Natural killer cell (primary cell): ENCODE measurements around the gene PRELP. TPM values are rescaled to one million over a fixed set of nuclear protein-coding genes. Genes with fewer than 3 reads are reported as not detected.

ENCODE experiments used
- ATAC-seq, 3 donors: fragments of 150-1000 bp in 2 of 3; fragments of 200-7000 bp in 1 of 3; cut with Tn5 transposase; 1 replicate in 1 of 3; 2 replicates in 2 of 3; pipeline ENCODE4 v1.10.0; 2021; ENCODE audit warnings: mild to moderate bottlenecking in 2 of 3, moderate library complexity in 2 of 3
- DNase-seq, 2 donors: peaks; one replicate each; pipeline versions ENCODE4 v3.0.0 to v3.0.0-alpha.2; 2013 to 2021; ENCODE audit warnings: mixed read lengths in 1 of 2
- H3K27ac ChIP-seq: one replicate; pipeline ENCODE4 v1.5.1; 2013; ENCODE audit warnings: mild to moderate bottlenecking, low read length
- H3K27me3 ChIP-seq: one replicate; pipeline ENCODE4 v1.6.1; 2013; ENCODE audit warnings: low read length; ENCODE audit not compliant: control insufficient read depth, insufficient read depth
- H3K36me3 ChIP-seq: one replicate; pipeline ENCODE4 v1.6.1; 2013; ENCODE audit warnings: low read length; ENCODE audit not compliant: control insufficient read depth, insufficient read depth
- H3K4me1 ChIP-seq: one replicate; pipeline ENCODE4 v1.6.1; 2013; ENCODE audit warnings: low read length; ENCODE audit not compliant: control insufficient read depth, insufficient read depth
- H3K4me3 ChIP-seq: one replicate; pipeline ENCODE4 v1.5.1; 2013; ENCODE audit warnings: low read length
- H3K9me3 ChIP-seq: one replicate; pipeline ENCODE4 v1.6.1; 2013; ENCODE audit warnings: low read length; ENCODE audit not compliant: control insufficient read depth, insufficient read depth
- H3K27ac Mint-ChIP-seq, 2 donors: one replicate each; pipeline ENCODE4 v1.8.0; 2022; ENCODE audit warnings: mild to moderate bottlenecking in 2 of 2, mixed read lengths in 2 of 2, moderate library complexity in 1 of 2
- H3K27me3 Mint-ChIP-seq, 2 donors: one replicate each; pipeline ENCODE4 v1.8.0; 2022; ENCODE audit warnings: low read depth in 2 of 2, mixed read lengths in 2 of 2
- H3K36me3 Mint-ChIP-seq: one replicate; pipeline ENCODE4 v1.8.0; 2022; ENCODE audit warnings: mixed read lengths
- H3K4me1 Mint-ChIP-seq, 2 donors: one replicate each; pipeline ENCODE4 v1.8.0; 2022; ENCODE audit warnings: mixed read lengths in 2 of 2
- H3K4me3 Mint-ChIP-seq: one replicate; pipeline ENCODE4 v1.8.0; 2022; ENCODE audit warnings: mild to moderate bottlenecking, moderate library complexity, mixed read lengths
- H3K9me3 Mint-ChIP-seq, 2 donors: one replicate each; pipeline ENCODE4 v1.8.0; 2022; ENCODE audit warnings: mixed read lengths in 2 of 2
- WGBS: methylation state at CpG from one replicate; pipeline ENCODE4 v1.1.7; 2013; ENCODE audit warnings: missing lambda C conversion rate; ENCODE audit not compliant: insufficient coverage; 5-methylcytosine and 5-hydroxymethylcytosine counted together
- intact Hi-C: fragments of 100-400 bp; cut with micrococcal nuclease; formaldehyde crosslinking; loops from one replicate; pipeline ENCODE4 v1.14.2; 2022
- total RNA-seq, 4 donors: library from RNA; stranded (reverse); fragments of 120-200 nt in 1 of 4; gene quantifications; one replicate each; pipeline versions ENCODE4 v1.2.3 to v1.2.4, GENCODE V29; 2013 to 2022
- TF ChIP-seq, protein P1 (sequence below): fragments of 200-600 bp; IDR thresholded peaks from one replicate; pipeline ENCODE4 v1.8.0; 2022; ENCODE audit warnings: antibody characterized with exemption

The PRELP gene
- total RNA-seq, 3 donors from 2014 or later (not counting 1 experiment from before 2014, with no cell fraction given): not detected

- no peak overlapping the region for H3K27ac Mint-ChIP-seq
Measured at GRCh38 chr1:203473781-203474305, 1.8 kb upstream of the PRELP start.

GRCh38 chr1:203476216-203476814 is 709 bp downstream of the PRELP start:
- DNase-seq: no peak
- H3K27ac ChIP-seq: no peak overlapping the region
- H3K27me3 Mint-ChIP-seq: peaks cover 17 to 39% of the 10 kb centered on the region in 2 donors

More at GRCh38 chr1:203473781-203474305, 1.8 kb upstream of the PRELP start:
- 81% methylated on average over 7 of the region's 9 CpGs for WGBS
- no peaks in the 10 kb centered on the region for H3K4me1 Mint-ChIP-seq
- H3K9me3 ChIP-seq: no peaks in the 10 kb centered on the region
- H3K36me3 Mint-ChIP-seq: no peaks in the 10 kb centered on the region
- H3K27me3 ChIP-seq: no peaks in the 10 kb centered on the region
- no peaks in the 10 kb centered on the region for H3K36me3 ChIP-seq
- H3K4me1 ChIP-seq: no peaks in the 10 kb centered on the region
- no peak overlapping the region for H3K4me3 ChIP-seq
- peaks cover 14 to 48% of the 10 kb centered on the region in 2 donors for H3K27me3 Mint-ChIP-seq
- ATAC-seq: no peak
- no peak overlapping the region for H3K4me3 Mint-ChIP-seq
- TF ChIP-seq, protein P1, sequence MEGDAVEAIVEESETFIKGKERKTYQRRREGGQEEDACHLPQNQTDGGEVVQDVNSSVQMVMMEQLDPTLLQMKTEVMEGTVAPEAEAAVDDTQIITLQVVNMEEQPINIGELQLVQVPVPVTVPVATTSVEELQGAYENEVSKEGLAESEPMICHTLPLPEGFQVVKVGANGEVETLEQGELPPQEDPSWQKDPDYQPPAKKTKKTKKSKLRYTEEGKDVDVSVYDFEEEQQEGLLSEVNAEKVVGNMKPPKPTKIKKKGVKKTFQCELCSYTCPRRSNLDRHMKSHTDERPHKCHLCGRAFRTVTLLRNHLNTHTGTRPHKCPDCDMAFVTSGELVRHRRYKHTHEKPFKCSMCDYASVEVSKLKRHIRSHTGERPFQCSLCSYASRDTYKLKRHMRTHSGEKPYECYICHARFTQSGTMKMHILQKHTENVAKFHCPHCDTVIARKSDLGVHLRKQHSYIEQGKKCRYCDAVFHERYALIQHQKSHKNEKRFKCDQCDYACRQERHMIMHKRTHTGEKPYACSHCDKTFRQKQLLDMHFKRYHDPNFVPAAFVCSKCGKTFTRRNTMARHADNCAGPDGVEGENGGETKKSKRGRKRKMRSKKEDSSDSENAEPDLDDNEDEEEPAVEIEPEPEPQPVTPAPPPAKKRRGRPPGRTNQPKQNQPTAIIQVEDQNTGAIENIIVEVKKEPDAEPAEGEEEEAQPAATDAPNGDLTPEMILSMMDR: no peak
- no peaks in the 10 kb centered on the region for H3K9me3 Mint-ChIP-seq
- no peak for DNase-seq
- intact Hi-C loops: no loop called here
- H3K27ac ChIP-seq: no peak overlapping the region

DNA sequence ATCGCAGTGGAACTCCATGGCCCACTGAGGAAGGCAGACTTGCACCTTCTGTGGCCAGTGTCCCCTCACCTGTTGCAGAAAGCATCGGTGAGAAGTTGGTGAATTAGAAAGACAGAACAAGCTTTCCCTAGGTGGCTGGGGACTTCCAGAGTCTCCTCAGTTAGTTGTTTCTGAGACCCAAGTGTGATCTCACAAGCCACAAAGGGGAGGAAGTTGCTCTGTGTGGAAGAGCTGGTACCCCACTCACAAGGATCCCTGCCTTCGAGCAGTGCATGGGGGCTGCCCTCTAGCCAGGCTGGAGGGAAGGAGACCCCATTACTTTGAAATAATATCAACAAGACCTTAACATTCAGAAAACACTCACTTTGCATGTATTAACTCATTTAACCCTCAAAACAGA is 2.1 kb downstream of the PRELP start:
- H3K4me3 ChIP-seq: no peak overlapping the region
- H3K4me1 ChIP-seq: peaks cover 3% of the 10 kb centered on the region
- no peaks in the 10 kb centered on the region for H3K9me3 ChIP-seq
- no peak overlapping the region for H3K27ac ChIP-seq
- H3K36me3 Mint-ChIP-seq: no peaks in the 10 kb centered on the region
- no peak overlapping the region for H3K4me3 Mint-ChIP-seq
- no peak overlapping the region for H3K27ac Mint-ChIP-seq
- H3K36me3 ChIP-seq: no peaks in the 10 kb centered on the region
- H3K4me1 Mint-ChIP-seq: peaks cover 0 to 5% of the 10 kb centered on the region in 2 donors
- ATAC-seq (peak in 1 of 3 donors; percentile 33), DNase-seq (no peak)
- peaks cover 11 to 34% of the 10 kb centered on the region in 2 donors for H3K27me3 Mint-ChIP-seq
- WGBS: 57% methylated on average over 3 of the region's 3 CpGs
- intact Hi-C loops: no loop called here
- no peaks in the 10 kb centered on the region for H3K9me3 Mint-ChIP-seq
- TF ChIP-seq, protein P1: no peak
- H3K27me3 ChIP-seq: no peaks in the 10 kb centered on the region

More at GRCh38 chr1:203476216-203476814, 709 bp downstream of the PRELP start:
- WGBS: 70% methylated on average over 9 of the region's 9 CpGs
- intact Hi-C loops: no loop called here
- Mint-ChIP-seq H3K4me3 (no peak overlapping the region), H3K9me3 (no peaks in the 10 kb centered on the region), H3K36me3 (no peaks in the 10 kb centered on the region), H3K27ac (no peak overlapping the region), H3K4me1 (peaks cover 0 to 5% of the 10 kb centered on the region in 2 donors)
- no peaks in the 10 kb centered on the region for H3K9me3 ChIP-seq
- H3K4me3 ChIP-seq: no peak overlapping the region
- no peaks in the 10 kb centered on the region for H3K27me3 ChIP-seq
- no peak for ATAC-seq
- H3K4me1 ChIP-seq: peaks cover 3% of the 10 kb centered on the region
- TF ChIP-seq, protein P1: no peak
- H3K36me3 ChIP-seq: no peaks in the 10 kb centered on the region
